CD14-positive monocyte (primary cell): ENCODE results near the gene ZNF503. TPM values are rescaled to one million over a fixed set of nuclear protein-coding genes. Genes with fewer than 3 reads are reported as not detected.
A peak's percentile ranks its signal among the peaks of the same experiment; 100 is the strongest.

ENCODE experiments used
- DNase-seq, 3 donors: peaks; one replicate each; pipeline ENCODE4 v3.0.0-alpha.2; 2011 to 2022
- H2AFZ ChIP-seq: 2 replicates; pipeline ENCODE4 v1.6.0; 2012; ENCODE audit warnings: mild to moderate bottlenecking, low read depth, low read length, inconsistent platforms; ENCODE audit not compliant: insufficient read depth, poor library complexity, severe bottlenecking
- H3K27ac ChIP-seq, 2 donors: 1 replicate in 1 of 2; 2 replicates in 1 of 2; pipeline ENCODE4 v1.5.1; 2012 to 2013; ENCODE audit warnings: low read length in 2 of 2, control low read depth in 1 of 2, inconsistent platforms in 1 of 2, low read depth in 1 of 2, mild to moderate bottlenecking in 1 of 2
- H3K27me3 ChIP-seq, 2 donors: one replicate each; pipeline versions ENCODE4 v1.6.0 to v1.6.1; 2011 to 2013; ENCODE audit warnings: low read length in 2 of 2; ENCODE audit not compliant: control insufficient read depth in 2 of 2, insufficient read depth in 2 of 2
- H3K36me3 ChIP-seq, 2 donors: replicated peaks in 1 of 2; 1 replicate in 1 of 2; 2 replicates in 1 of 2; pipeline versions ENCODE4 v1.5.1 to v1.6.1; 2012 to 2013; ENCODE audit warnings: low read length in 2 of 2, control low read depth in 1 of 2, inconsistent platforms in 1 of 2, mild to moderate bottlenecking in 1 of 2; ENCODE audit not compliant: insufficient read depth in 2 of 2, control insufficient read depth in 1 of 2
- H3K4me1 ChIP-seq, 2 donors: 1 replicate in 1 of 2; 2 replicates in 1 of 2; pipeline versions ENCODE4 v1.5.1 to v1.6.1; 2012 to 2013; ENCODE audit warnings: low read length in 2 of 2, control low read depth in 1 of 2, inconsistent platforms in 1 of 2, mild to moderate bottlenecking in 1 of 2, moderate library complexity in 1 of 2; ENCODE audit not compliant: insufficient read depth in 2 of 2, control insufficient read depth in 1 of 2
- H3K4me2 ChIP-seq: replicated peaks from 2 replicates; pipeline ENCODE3; 2012; ENCODE audit warnings: low read length, moderate library complexity, mild to moderate bottlenecking; ENCODE audit not compliant: poor library complexity, severe bottlenecking; ENCODE audit errors: extremely low read depth
- H3K4me3 ChIP-seq, 3 experiments: fragments of 200-600 bp in 1 of 3; sonication (generic) in 1 of 3; replicated peaks in 1 of 3; 1 replicate in 2 of 3; 2 replicates in 1 of 3; pipeline ENCODE4 v1.5.1; 2011 to 2013; ENCODE audit warnings: low read length in 3 of 3, mild to moderate bottlenecking in 3 of 3, control low read depth in 2 of 3, low read depth in 2 of 3, inconsistent platforms in 1 of 3, moderate library complexity in 1 of 3
- H3K79me2 ChIP-seq: 2 replicates; pipeline ENCODE4 v1.6.0; 2012; ENCODE audit warnings: mild to moderate bottlenecking, control low read depth, inconsistent platforms, low read length, moderate library complexity; ENCODE audit not compliant: insufficient read depth
- H3K9ac ChIP-seq: 2 replicates; pipeline ENCODE4 v1.6.0; 2017; ENCODE audit warnings: low read length, mild to moderate bottlenecking; ENCODE audit not compliant: insufficient read depth, poor library complexity, severe bottlenecking
- H3K9me3 ChIP-seq, 2 donors: replicated peaks in 1 of 2; 1 replicate in 1 of 2; 2 replicates in 1 of 2; pipeline versions ENCODE4 v1.5.1 to v1.6.1; 2012 to 2013; ENCODE audit warnings: low read length in 2 of 2, control low read depth in 1 of 2; ENCODE audit not compliant: control insufficient read depth in 1 of 2, insufficient read depth in 1 of 2
- H4K20me1 ChIP-seq: 2 replicates; pipeline ENCODE4 v1.6.0; 2012; ENCODE audit warnings: mild to moderate bottlenecking, low read length, control low read depth, moderate library complexity; ENCODE audit not compliant: insufficient read depth
- H3K27ac Mint-ChIP-seq, 7 donors: one replicate each; pipeline ENCODE4 v1.8.0; 2020; ENCODE audit warnings: mild to moderate bottlenecking in 7 of 7, mixed read lengths in 7 of 7, moderate library complexity in 6 of 7, inconsistent platforms in 2 of 7
- H3K27me3 Mint-ChIP-seq, 3 donors: one replicate each; pipeline ENCODE4 v1.8.0; 2021 to 2022; ENCODE audit warnings: low read depth in 3 of 3, mild to moderate bottlenecking in 3 of 3, mixed read lengths in 3 of 3, moderate library complexity in 3 of 3, inconsistent platforms in 1 of 3
- H3K36me3 Mint-ChIP-seq, 2 donors: one replicate each; pipeline ENCODE4 v1.8.0; 2020; ENCODE audit warnings: mixed read lengths in 2 of 2, inconsistent platforms in 1 of 2, mild to moderate bottlenecking in 1 of 2
- H3K4me1 Mint-ChIP-seq: one replicate; pipeline ENCODE4 v1.8.0; 2020; ENCODE audit warnings: mild to moderate bottlenecking, mixed read lengths
- H3K4me3 Mint-ChIP-seq, 2 donors: one replicate each; pipeline ENCODE4 v1.8.0; 2020; ENCODE audit warnings: mild to moderate bottlenecking in 2 of 2, mixed read lengths in 2 of 2, moderate library complexity in 1 of 2
- H3K9me3 Mint-ChIP-seq, 7 donors: one replicate each; pipeline ENCODE4 v1.8.0; 2020 to 2022; ENCODE audit warnings: mixed read lengths in 7 of 7, mild to moderate bottlenecking in 6 of 7, moderate library complexity in 6 of 7, inconsistent platforms in 2 of 7
- WGBS: methylation state at CpG from one replicate; pipeline ENCODE4 v1.1.5; 2013; ENCODE audit warnings: missing lambda C conversion rate; ENCODE audit not compliant: insufficient coverage; 5-methylcytosine and 5-hydroxymethylcytosine counted together
- intact Hi-C, 2 donors: fragments of 100-400 bp; cut with micrococcal nuclease; formaldehyde crosslinking; loops; one replicate each; pipeline versions ENCODE4 v1.15.0 to v1.15.1; 2023
- polyA plus RNA-seq, 3 donors: library from polyadenylated mRNA; depleted of rRNA in 1 of 3; unstranded in 2 of 3; stranded (reverse) in 1 of 3; fragments of 300-500 nt in 2 of 3; fragments of >200 nt in 1 of 3; fragmentation: Illumina TruSeq in 2 of 3; gene quantifications; 1 replicate in 2 of 3; 2 replicates in 1 of 3; pipeline ENCODE4 v1.2.3, GENCODE V29; 2012 to 2021
- TF ChIP-seq, protein P1 (sequence below): fragments of 200-600 bp; IDR thresholded peaks from one replicate; pipeline ENCODE4 v1.8.0; 2022; ENCODE audit warnings: antibody characterized with exemption, mild to moderate bottlenecking

Gene ZNF503
- polyA plus RNA-seq, 3 donors: 0.65 to 7.2 (median 1.3) TPM

DNA sequence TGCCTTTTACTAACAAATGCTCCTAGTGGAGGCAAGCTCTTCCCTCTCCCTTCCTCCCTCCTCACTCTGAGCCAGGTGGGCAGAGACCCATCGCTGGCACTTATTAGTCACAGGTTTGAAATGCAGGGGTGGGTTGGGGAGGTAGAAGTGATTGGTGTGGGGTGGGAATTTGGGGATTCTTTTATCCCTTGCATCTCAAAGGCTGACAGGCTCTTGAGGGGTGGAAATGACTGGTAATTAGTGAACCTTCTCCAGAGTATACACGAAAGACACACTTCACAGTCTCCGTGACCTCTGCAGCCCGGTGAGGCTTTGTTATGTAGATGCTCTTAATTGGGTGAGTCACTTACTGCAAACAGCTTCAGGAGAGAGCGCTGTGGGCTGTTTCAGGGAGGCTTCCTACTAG lies 16.0 kb upstream of the ZNF503 start:
- Histone ChIP-seq H4K20me1 (no peaks in the 10 kb centered on the region), H3K27ac (no peak overlapping the region), H3K27me3 (no peaks in the 10 kb centered on the region), H3K9ac (no peak overlapping the region), H3K4me2 (no peak overlapping the region), H2AFZ (no peak overlapping the region), H3K79me2 (no peaks in the 10 kb centered on the region), H3K4me1 (no peaks in the 10 kb centered on the region), H3K9me3 (no peaks in the 10 kb centered on the region), H3K4me3 (no peak overlapping the region), H3K36me3 (no peaks in the 10 kb centered on the region)
- Mint-ChIP-seq H3K4me1 (no peaks in the 10 kb centered on the region), H3K27ac (no peak overlapping the region), H3K4me3 (no peak overlapping the region), H3K27me3 (peaks cover 7 to 12% (median 8%) of the 10 kb centered on the region in 3 donors), H3K9me3 (no peaks in the 10 kb centered on the region), H3K36me3 (no peaks in the 10 kb centered on the region)
- intact Hi-C loops: no loop called here
- TF ChIP-seq, protein P1, sequence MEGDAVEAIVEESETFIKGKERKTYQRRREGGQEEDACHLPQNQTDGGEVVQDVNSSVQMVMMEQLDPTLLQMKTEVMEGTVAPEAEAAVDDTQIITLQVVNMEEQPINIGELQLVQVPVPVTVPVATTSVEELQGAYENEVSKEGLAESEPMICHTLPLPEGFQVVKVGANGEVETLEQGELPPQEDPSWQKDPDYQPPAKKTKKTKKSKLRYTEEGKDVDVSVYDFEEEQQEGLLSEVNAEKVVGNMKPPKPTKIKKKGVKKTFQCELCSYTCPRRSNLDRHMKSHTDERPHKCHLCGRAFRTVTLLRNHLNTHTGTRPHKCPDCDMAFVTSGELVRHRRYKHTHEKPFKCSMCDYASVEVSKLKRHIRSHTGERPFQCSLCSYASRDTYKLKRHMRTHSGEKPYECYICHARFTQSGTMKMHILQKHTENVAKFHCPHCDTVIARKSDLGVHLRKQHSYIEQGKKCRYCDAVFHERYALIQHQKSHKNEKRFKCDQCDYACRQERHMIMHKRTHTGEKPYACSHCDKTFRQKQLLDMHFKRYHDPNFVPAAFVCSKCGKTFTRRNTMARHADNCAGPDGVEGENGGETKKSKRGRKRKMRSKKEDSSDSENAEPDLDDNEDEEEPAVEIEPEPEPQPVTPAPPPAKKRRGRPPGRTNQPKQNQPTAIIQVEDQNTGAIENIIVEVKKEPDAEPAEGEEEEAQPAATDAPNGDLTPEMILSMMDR: no peak
- DNase-seq: no peak
- WGBS: no CpG with 5 or more reads among the region's 5 CpGs

DNA sequence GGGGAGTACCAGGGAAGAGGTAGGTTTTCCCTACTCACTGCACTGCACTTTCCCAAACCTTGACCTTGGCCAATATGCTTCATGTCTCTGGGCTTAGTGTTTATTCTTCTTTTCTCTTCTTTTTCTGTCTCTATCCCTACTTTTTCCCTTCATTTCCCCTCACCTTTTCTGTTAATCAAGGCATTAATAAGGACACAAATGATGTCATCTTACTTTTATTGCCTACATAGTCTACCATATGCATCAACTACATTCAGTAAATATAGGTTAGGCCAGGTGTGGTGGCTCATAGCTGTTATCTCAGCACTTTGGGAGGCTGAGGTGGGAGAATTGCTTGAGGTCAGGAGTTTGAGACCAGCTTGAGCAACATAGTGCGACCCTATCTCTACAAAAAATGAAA lies 13.0 kb upstream of the ZNF503 start:
- peaks cover 0 to 6% of the 10 kb centered on the region in 2 donors for H3K27me3 ChIP-seq
- H2AFZ ChIP-seq: no peak overlapping the region
- no peaks in the 10 kb centered on the region for H3K9me3 ChIP-seq
- intact Hi-C loops: no loop called here
- TF ChIP-seq, protein P1: no peak
- peaks cover 7% of the 10 kb centered on the region for H3K4me1 Mint-ChIP-seq
- no peak for DNase-seq
- H4K20me1 ChIP-seq: no peaks in the 10 kb centered on the region
- peaks cover 25 to 30% (median 25%) of the 10 kb centered on the region in 3 donors for H3K27me3 Mint-ChIP-seq
- no CpG with 5 or more reads among the region's 1 CpG for WGBS
- H3K4me2 ChIP-seq: no peak overlapping the region
- peaks cover 0 to 6% of the 10 kb centered on the region in 2 donors for H3K4me1 ChIP-seq
- H3K4me3 Mint-ChIP-seq: peak overlapping the region in 1 of 2 donors; percentile 22
- peaks cover 0 to 2% (median 0%) of the 10 kb centered on the region in 7 donors for H3K9me3 Mint-ChIP-seq
- no peaks in the 10 kb centered on the region for H3K36me3 ChIP-seq
- no peak overlapping the region for H3K27ac Mint-ChIP-seq
- H3K27ac ChIP-seq: no peak overlapping the region
- no peak overlapping the region for H3K9ac ChIP-seq
- H3K4me3 ChIP-seq: no peak overlapping the region
- H3K79me2 ChIP-seq: no peaks in the 10 kb centered on the region
- peaks cover 0 to 3% of the 10 kb centered on the region in 2 donors for H3K36me3 Mint-ChIP-seq
